ENCODE results near the gene ZYG11B.
A peak's percentile ranks its signal among the peaks of the same experiment; 100 is the strongest.
"Not testable (repeated sequence)": the region's sequence is repeated elsewhere in the genome, so short reads cannot be mapped to it uniquely, and the experiment has no call there.

Gene ZYG11B

GRCh38 chr1:52726265-52727113, at the start of gene ZYG11B:
Gene ZYG11B (plus strand): TSS chr1:52726453. CDS start chr1:52726654, 201 bp downstream.
- Mint-ChIP-seq H3K36me3 (ENCODE audit: low read depth) (peaks cover 6% of the 10 kb centered on the region), H3K4me1 (ENCODE audit: low read depth) (peaks cover 31% of the 10 kb centered on the region), H3K9me3 (no peaks in the 10 kb centered on the region), H3K27me3 (ENCODE audit: low read depth) (peaks cover 3% of the 10 kb centered on the region), H3K27ac (peak within 1 kb of the TSS; percentile 91), H3K4me3 (peak within 1 kb of the TSS; percentile 97)
- DNase-seq (ENCODE audit: low spot score): peak; percentile 89

- no peaks in the 10 kb centered on the region for H3K27me3 Mint-ChIP-seq (ENCODE audit: low read depth)
- no peaks in the 10 kb centered on the region for H3K9me3 Mint-ChIP-seq
- H3K36me3 Mint-ChIP-seq (ENCODE audit: low read depth): peaks cover 3% of the 10 kb centered on the region
- DNase-seq (ENCODE audit: low spot score): no peak
- H3K4me1 Mint-ChIP-seq (ENCODE audit: low read depth): peaks cover 12% of the 10 kb centered on the region
- peak overlapping the region; percentile 10 for H3K27ac Mint-ChIP-seq
- no peak overlapping the region for H3K4me3 Mint-ChIP-seq
Observed at GRCh38 chr1:52677076-52677806, 49.0 kb upstream of the ZYG11B start.

- no peak overlapping the region for H3K27ac Mint-ChIP-seq
- no peak overlapping the region for H3K4me3 Mint-ChIP-seq
- peaks cover 17% of the 10 kb centered on the region for H3K4me1 Mint-ChIP-seq (ENCODE audit: low read depth)
- H3K9me3 Mint-ChIP-seq: peaks cover 6% of the 10 kb centered on the region
- H3K36me3 Mint-ChIP-seq (ENCODE audit: low read depth): peaks cover 8% of the 10 kb centered on the region
- no peaks in the 10 kb centered on the region for H3K27me3 Mint-ChIP-seq (ENCODE audit: low read depth)
- DNase-seq (ENCODE audit: low spot score): no peak
Observed at GRCh38 chr1:52679048-52679447, 47.2 kb upstream of the ZYG11B start.

- no peak for DNase-seq (ENCODE audit: low spot score)
- no peak overlapping the region for H3K27ac Mint-ChIP-seq
- H3K27me3 Mint-ChIP-seq (ENCODE audit: low read depth): no peaks in the 10 kb centered on the region
- no peak overlapping the region for H3K4me3 Mint-ChIP-seq
- H3K36me3 Mint-ChIP-seq (ENCODE audit: low read depth): peaks cover 7% of the 10 kb centered on the region
- peaks cover 14% of the 10 kb centered on the region for H3K4me1 Mint-ChIP-seq (ENCODE audit: low read depth)
- H3K9me3 Mint-ChIP-seq: peaks cover 6% of the 10 kb centered on the region
Observed at GRCh38 chr1:52679498-52679897, 46.8 kb upstream of the ZYG11B start.

- peaks cover 6% of the 10 kb centered on the region for H3K9me3 Mint-ChIP-seq
- DNase-seq (ENCODE audit: low spot score): no peak
- H3K27me3 Mint-ChIP-seq (ENCODE audit: low read depth): no peaks in the 10 kb centered on the region
- H3K4me1 Mint-ChIP-seq (ENCODE audit: low read depth): peaks cover 8% of the 10 kb centered on the region
- H3K27ac Mint-ChIP-seq: peak overlapping the region; percentile 3
- no peak overlapping the region for H3K4me3 Mint-ChIP-seq
- H3K36me3 Mint-ChIP-seq (ENCODE audit: low read depth): peaks cover 10% of the 10 kb centered on the region
Observed at GRCh38 chr1:52680353-52680752, 45.9 kb upstream of the ZYG11B start.

GRCh38 chr1:52681136-52681535, 45.1 kb upstream of the ZYG11B start:
- Mint-ChIP-seq H3K4me3 (no peak overlapping the region), H3K27me3 (ENCODE audit: low read depth) (no peaks in the 10 kb centered on the region), H3K27ac (no peak overlapping the region), H3K9me3 (peaks cover 6% of the 10 kb centered on the region), H3K36me3 (ENCODE audit: low read depth) (peaks cover 13% of the 10 kb centered on the region), H3K4me1 (ENCODE audit: low read depth) (peaks cover 11% of the 10 kb centered on the region)
- no peak for DNase-seq (ENCODE audit: low spot score)

- Mint-ChIP-seq H3K27me3 (ENCODE audit: low read depth) (no peaks in the 10 kb centered on the region), H3K4me1 (ENCODE audit: low read depth) (peaks cover 12% of the 10 kb centered on the region), H3K9me3 (peaks cover 6% of the 10 kb centered on the region), H3K36me3 (ENCODE audit: low read depth) (peaks cover 30% of the 10 kb centered on the region), H3K4me3 (no peak overlapping the region), H3K27ac (no peak overlapping the region)
- no peak for DNase-seq (ENCODE audit: low spot score)
Observed at GRCh38 chr1:52683367-52683940, 42.8 kb upstream of the ZYG11B start.

- Mint-ChIP-seq H3K9me3 (peaks cover 6% of the 10 kb centered on the region), H3K36me3 (ENCODE audit: low read depth) (peaks cover 31% of the 10 kb centered on the region), H3K4me1 (ENCODE audit: low read depth) (peaks cover 12% of the 10 kb centered on the region), H3K27ac (peak overlapping the region; percentile 21), H3K4me3 (no peak overlapping the region), H3K27me3 (ENCODE audit: low read depth) (no peaks in the 10 kb centered on the region)
- no peak for DNase-seq (ENCODE audit: low spot score)
Observed at GRCh38 chr1:52684545-52684944, 41.7 kb upstream of the ZYG11B start.

GRCh38 chr1:52686261-52686751, 39.9 kb upstream of the ZYG11B start:
- DNase-seq (ENCODE audit: low spot score): peak; percentile 67
- not testable (repeated sequence) for H3K27me3 Mint-ChIP-seq (ENCODE audit: low read depth); H3K9me3 Mint-ChIP-seq
- Mint-ChIP-seq H3K36me3 (ENCODE audit: low read depth) (peaks cover 35% of the 10 kb centered on the region), H3K27ac (peak overlapping the region; percentile 66), H3K4me1 (ENCODE audit: low read depth) (peaks cover 12% of the 10 kb centered on the region), H3K4me3 (peak overlapping the region; percentile 11)

GRCh38 chr1:52686830-52687229, 39.4 kb upstream of the ZYG11B start:
- no peak for DNase-seq (ENCODE audit: low spot score)
- Mint-ChIP-seq H3K4me3 (no peak overlapping the region), H3K36me3 (ENCODE audit: low read depth) (peaks cover 38% of the 10 kb centered on the region), H3K9me3 (peaks cover 6% of the 10 kb centered on the region), H3K4me1 (ENCODE audit: low read depth) (peaks cover 12% of the 10 kb centered on the region), H3K27ac (no peak overlapping the region), H3K27me3 (ENCODE audit: low read depth) (no peaks in the 10 kb centered on the region)

GRCh38 chr1:52691821-52692220, 34.4 kb upstream of the ZYG11B start:
- DNase-seq (ENCODE audit: low spot score): no peak
- H3K36me3 Mint-ChIP-seq (ENCODE audit: low read depth): peaks cover 37% of the 10 kb centered on the region
- H3K4me1 Mint-ChIP-seq (ENCODE audit: low read depth): peaks cover 6% of the 10 kb centered on the region
- H3K9me3 Mint-ChIP-seq: no peaks in the 10 kb centered on the region
- no peaks in the 10 kb centered on the region for H3K27me3 Mint-ChIP-seq (ENCODE audit: low read depth)
- H3K4me3 Mint-ChIP-seq: no peak overlapping the region
- H3K27ac Mint-ChIP-seq: no peak overlapping the region

GRCh38 chr1:52692697-52693096, 33.6 kb upstream of the ZYG11B start:
- peaks cover 31% of the 10 kb centered on the region for H3K36me3 Mint-ChIP-seq (ENCODE audit: low read depth)
- H3K4me3 Mint-ChIP-seq: no peak overlapping the region
- no peaks in the 10 kb centered on the region for H3K9me3 Mint-ChIP-seq
- no peak overlapping the region for H3K27ac Mint-ChIP-seq
- DNase-seq (ENCODE audit: low spot score): no peak
- peaks cover 10% of the 10 kb centered on the region for H3K4me1 Mint-ChIP-seq (ENCODE audit: low read depth)
- no peaks in the 10 kb centered on the region for H3K27me3 Mint-ChIP-seq (ENCODE audit: low read depth)

- not testable (repeated sequence) for H3K9me3 Mint-ChIP-seq; DNase-seq (ENCODE audit: low spot score); H3K27me3 Mint-ChIP-seq (ENCODE audit: low read depth); H3K4me3 Mint-ChIP-seq; H3K4me1 Mint-ChIP-seq (ENCODE audit: low read depth); H3K27ac Mint-ChIP-seq
- peaks cover 29% of the 10 kb centered on the region for H3K36me3 Mint-ChIP-seq (ENCODE audit: low read depth)
Observed at GRCh38 chr1:52693351-52693750, 32.9 kb upstream of the ZYG11B start.

GRCh38 chr1:52693843-52694242, 32.4 kb upstream of the ZYG11B start:
- DNase-seq (ENCODE audit: low spot score): no peak
- no peaks in the 10 kb centered on the region for H3K9me3 Mint-ChIP-seq
- peaks cover 28% of the 10 kb centered on the region for H3K36me3 Mint-ChIP-seq (ENCODE audit: low read depth)
- H3K4me1 Mint-ChIP-seq (ENCODE audit: low read depth): peaks cover 15% of the 10 kb centered on the region
- no peak overlapping the region for H3K4me3 Mint-ChIP-seq
- H3K27me3 Mint-ChIP-seq (ENCODE audit: low read depth): no peaks in the 10 kb centered on the region
- H3K27ac Mint-ChIP-seq: no peak overlapping the region
